ENCODE measurements around the gene MKLN1.
"Not testable (repeated sequence)": the region's sequence is repeated elsewhere in the genome, so short reads cannot be mapped to it uniquely, and the experiment has no call there.

Gene MKLN1

DNA sequence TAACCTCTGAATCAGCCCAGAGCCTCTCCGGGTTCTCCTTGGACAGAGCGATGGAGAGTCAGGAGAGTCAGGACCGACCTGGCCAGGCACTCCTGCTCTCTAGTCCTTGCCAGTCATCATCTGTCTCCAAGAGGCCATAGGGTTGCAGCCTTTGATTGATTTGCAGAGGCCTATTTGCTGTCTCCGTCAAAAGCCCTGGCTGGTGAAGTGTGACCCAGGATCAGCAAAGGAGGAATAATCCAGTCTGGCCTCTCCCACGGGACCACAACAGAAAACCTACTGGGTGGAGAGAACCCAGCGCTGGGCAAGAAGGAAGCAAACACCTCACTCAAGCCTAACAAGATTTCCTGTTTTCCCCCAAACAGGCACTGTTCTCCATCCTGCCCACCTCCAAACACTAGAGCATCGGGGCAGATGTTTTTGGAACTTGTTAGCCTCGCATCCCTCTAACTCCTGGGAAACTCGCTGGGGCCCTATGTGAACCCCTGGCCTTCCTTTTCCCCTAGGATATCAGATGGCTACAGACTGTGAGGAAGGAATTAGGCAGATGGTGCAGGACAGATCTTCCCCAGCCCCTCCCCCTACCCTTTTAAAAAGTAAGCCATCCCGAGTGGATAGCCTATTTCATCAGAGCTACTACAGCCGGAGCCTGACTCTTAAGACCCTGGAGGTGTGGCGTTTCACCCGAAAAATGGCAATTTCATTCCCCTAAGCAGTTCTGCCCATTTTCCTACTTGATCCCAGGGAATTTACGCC, 174.4 kb downstream of the MKLN1 start:
- DNase-seq (ENCODE audit: low spot score), result no peak

- DNase-seq (ENCODE audit: low spot score), result no peak
Measured at GRCh38 chr7:131502810-131503508, 175.3 kb downstream of the MKLN1 start.

GRCh38 chr7:131503639-131504038, 176.0 kb downstream of the MKLN1 start:
- no peak for DNase-seq (ENCODE audit: low spot score)

DNA sequence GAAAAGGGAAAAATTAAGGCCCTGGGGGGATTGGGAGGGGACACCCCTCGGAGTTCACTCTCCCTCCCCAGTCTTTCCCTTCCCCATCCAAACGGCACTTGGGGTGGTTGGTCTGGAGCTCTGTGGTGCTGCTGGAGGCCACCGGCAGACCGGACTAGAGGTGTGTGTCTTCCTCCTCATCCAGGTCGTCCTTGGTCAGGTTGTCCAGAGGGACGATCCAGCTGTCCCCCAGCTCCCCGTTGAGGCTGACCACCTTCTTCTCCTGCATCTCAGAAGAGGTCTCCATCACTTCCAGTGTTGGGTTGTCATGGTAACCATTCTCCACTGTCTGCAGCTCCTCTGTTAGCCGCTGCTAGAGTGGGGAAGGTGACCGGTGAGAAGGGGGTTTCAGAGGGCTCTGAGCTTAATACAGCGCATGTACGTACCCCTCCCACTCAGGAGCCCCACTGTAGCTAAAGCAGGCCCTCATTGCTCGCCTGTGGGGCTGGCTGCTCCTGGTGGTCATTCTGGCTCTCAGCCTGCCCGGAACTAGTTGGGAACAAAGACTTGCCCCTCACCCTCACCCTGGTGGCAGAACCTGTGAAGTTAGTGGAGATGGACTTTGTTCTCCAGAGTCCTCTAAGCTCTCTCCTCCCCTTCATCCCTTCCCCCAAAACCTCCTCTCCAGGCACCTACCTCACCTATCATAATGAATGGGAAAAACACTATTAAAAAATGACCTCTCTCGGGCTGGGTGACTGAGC, 176.7 kb downstream of the MKLN1 start:
- DNase-seq (ENCODE audit: low spot score), result no peak

- not testable (repeated sequence) for DNase-seq (ENCODE audit: low spot score)
Measured at GRCh38 chr7:131505037-131505620, 177.5 kb downstream of the MKLN1 start.

DNA sequence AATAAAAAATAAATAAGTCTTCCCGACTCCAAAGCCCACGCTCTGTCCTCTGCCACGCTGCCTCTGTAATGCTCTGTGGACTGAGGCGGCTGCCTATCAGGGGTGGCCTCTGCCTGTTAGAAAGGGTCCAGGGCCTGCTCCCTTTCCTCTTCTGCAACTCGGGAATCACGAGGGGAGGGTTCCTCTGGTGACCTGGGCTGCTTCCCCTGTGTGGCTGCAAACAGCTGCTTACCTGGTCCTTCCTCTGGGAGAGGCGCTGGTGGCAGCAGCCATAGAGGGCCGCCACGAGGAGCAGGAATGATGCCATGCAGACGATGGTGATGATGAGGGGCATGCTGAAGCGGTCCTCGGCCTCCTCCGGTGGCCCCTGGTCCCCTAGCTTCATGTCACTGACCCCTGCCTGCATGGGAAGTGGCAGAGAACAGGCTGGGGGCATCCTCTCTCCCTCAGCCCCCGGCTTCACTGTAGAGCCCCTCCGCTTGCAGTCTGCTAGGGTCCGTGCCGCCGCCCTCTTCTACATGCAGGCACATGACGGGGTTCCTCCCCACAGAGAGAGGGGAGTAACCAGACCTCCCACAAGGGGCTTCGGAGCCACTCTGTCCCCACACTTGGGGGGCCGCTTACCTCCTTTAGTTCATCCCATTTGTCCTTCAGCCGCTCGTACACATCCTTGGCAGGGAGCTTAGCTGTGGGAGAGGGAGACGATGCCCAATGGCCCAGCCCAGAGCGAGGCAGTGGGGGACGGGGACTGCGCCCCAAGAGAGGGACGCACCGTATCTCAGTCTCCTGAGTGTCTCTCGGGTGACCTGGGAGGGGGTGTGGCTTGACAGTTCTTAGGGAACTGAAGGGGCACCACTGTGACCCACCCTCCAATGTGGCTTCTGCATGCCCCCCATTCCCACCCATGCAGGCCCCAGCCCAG, 178.2 kb downstream of the MKLN1 start:
- no peak for DNase-seq (ENCODE audit: low spot score)

- DNase-seq (ENCODE audit: low spot score), result no peak
Measured at GRCh38 chr7:131506597-131506996, 178.9 kb downstream of the MKLN1 start.

- peak; percentile 81 for DNase-seq (ENCODE audit: low spot score)
Measured at GRCh38 chr7:131507592-131508331, 180.1 kb downstream of the MKLN1 start.

DNA sequence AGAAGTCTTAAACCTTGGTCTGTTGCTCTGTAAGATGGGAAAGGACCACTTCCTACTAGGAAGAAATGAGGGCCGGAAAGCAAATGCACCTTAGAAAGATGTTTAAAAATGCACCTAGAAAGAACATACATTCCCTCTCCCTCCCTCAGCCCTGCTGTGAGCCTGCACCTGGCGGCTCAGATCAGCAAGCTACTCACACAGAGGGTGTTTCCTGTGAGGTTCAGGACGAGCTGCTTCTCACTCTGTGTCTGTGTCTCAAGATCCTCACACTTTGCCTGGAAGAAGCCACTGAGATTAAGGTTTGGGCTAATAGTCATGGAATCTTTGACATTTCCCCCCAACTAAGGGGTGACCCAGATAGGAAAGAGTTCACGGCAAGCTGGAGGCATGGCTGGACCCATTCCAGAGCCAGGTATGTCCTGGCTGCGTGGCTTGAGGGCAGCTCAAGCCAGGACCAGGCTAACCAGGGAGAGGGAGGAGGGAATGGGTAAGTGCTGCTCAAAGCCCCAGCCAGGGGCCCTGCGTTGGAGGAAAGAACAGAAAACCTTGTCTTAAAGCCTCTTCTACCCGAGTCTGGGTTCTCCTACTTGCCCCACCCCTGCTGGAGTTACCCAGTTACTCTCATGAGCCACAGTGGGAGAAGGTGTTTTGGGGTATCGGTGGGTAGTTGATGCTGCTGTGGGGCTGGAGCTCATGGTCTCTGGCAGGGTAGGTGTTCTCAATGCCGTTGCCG, 181.2 kb downstream of the MKLN1 start:
- no peak for DNase-seq (ENCODE audit: low spot score)

- DNase-seq (ENCODE audit: low spot score), result no peak
Measured at GRCh38 chr7:131509781-131510180, 182.1 kb downstream of the MKLN1 start.

DNA sequence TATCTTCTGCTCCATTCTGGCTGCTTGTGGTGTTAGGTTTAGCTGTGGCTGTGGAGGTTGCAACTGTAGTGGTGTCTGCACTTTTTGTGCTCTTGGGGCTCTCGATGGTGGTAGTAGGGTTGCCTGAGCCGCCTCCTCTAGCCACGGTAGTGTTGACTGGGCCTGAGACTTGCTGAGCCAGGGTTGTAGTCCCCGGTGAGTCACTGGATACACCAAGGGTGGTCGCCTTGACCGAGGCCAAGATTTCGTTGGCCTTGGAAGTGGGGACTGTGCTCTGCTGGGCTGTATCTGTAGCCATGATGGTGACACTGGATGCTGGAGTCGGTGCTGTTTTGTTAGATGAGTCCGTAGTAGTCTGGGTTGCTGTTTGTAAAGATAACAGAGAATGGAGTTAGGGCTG, 183.4 kb downstream of the MKLN1 start:
- DNase-seq (ENCODE audit: low spot score), result no peak

DNA sequence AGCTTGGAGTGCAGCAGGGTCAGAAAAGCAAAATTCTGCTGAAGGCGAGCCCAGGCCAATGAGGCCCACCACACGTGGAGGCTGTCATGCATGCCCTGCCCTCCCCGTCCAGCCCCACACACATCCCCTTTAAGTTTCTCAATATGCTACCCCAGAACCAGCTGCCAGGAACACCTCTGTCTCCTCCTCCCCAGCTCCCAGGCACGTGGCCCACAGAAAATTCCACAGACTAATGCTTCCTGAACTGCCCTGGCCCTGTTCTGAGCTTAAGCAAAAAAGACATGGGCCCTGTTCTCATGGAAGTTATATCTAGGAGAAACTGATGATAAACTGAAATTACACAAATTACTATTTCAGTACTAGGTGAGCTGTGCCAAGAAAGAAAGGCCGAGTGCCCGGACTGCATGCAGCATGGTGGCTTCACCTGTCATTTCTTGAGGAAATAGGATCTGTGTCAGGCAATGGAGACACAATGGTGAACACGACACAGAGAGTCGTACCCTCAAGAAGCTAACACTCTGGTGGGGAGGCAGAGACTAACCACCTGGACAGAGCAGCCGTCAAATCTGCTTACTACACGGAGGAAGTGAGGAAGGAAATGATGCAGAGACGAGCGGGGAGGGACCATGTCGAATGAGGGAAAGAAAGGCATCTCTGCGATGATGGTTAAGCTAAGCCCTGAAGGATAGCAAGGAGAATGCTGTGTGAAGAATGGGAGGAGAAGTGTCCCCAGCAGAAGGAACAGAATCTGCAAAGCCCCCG, 184.3 kb downstream of the MKLN1 start:
- DNase-seq (ENCODE audit: low spot score), result no peak

DNA sequence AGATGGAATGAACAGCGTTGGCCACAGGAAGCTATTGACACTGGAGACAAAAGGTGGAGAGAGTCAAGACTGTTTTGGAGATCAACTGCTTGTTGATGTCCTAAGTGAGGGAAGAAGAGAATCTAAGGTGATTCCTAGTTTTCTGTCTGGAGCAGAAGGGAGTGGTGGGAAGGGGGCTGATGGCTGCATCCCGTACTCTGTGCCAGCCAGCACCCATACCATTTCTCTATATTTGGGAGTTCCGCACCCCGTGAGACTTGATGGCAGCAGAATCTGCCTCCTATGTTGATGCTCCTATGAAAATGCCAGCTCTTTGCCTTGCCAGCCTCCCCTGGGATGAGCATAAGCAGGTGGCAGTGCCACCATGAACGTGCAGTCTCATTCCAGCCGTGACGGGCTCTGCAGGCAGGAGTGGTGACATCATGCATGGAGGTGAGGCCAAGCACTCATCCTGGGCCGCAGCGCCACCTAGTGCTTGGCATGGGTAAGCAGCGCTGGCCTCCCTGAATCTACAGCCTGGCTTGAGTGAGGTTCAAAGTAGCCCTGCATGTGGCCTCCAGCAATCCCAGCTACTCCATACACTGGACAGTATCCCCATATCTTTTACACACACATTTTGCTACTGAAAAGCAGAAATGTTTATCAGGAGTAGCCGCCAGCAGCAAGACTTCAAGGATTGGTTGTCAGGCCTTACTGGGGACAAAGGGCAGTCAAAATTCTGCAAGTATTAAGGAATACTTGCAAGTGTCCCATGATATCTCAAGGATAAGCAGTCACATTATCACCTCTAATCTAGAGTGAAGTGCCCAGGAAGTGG, 185.8 kb downstream of the MKLN1 start:
- DNase-seq (ENCODE audit: low spot score), result peak; percentile 93

DNA sequence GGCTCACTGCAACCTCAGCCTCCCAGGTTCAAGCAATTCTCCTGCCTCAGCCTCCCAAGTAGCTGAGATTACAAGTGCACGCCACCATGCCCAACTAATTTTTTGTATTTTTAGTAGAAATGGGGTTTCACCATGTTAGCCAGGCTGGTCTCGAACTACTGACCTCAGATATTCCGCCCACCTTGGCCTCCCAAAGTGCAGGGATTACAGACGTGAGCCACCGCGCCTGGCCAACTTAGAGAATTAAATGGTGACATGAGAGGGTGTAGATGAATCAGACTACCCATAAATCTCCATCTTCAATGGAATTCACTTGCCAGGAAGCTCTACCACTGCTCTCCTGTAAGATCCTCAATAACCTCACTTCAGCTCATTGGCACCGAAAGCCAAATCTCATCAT, 187.8 kb downstream of the MKLN1 start:
- not testable (repeated sequence) for DNase-seq (ENCODE audit: low spot score)

DNA sequence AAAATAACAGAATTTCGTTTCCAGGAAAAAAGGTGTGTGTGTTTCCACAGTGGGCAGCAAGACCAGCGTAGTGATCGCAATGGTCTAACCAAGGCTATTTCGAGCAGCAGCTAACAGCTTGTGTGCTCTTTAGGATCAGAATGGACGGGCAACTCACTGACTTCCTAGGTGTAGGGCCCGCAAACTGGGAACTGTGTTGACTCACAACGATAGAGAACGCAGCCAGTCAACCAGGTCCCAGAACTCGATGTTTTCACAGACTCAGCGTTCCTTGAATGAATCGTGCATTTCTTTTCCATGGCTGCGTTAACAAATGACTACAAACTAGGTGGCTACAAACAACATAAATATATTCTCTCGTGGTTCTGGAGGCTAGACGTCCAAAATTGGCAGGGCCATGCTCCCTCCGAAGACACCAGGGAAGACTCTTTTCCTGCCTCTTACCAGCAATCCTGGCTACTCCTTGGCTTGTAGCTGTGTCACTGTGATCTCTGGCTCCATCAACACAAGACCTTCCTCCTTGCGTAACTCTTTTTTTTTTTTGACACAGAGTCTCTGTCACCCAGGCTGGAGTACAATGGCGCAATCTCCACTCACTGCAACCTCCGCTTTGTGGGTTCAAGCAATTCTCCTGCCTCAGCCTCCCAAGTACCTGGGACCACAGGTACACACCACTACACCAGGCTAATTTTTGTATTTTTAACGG, 189.7 kb downstream of the MKLN1 start:
- no peak for DNase-seq (ENCODE audit: low spot score)

- DNase-seq (ENCODE audit: low spot score), result no peak
Measured at GRCh38 chr7:131518626-131519025, 190.9 kb downstream of the MKLN1 start.

DNA sequence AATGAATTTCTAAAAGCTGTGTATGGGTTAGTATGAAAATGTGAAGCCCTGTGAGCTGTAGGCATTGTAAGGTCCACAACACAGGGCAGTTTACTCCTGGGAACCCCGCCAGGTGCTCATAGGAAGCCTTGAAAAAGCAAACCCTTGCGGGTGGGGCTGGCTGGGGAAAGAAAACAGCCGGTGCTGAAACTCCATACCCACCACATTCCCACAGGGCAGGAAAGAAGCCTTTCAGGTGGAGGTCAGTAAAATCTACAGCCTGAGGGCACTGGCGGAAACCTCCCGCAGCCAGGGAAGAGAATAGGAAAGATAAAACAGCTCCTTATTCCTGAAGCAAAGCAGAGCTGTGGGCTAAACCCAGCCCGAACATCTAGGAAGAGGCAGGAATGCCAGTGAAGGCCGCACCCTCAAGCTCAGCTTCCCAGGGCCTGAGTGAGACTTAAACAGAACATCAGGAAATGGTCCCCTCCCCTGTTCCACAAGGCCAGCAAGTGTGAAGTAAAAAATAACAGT, 194.0 kb downstream of the MKLN1 start:
- no peak for DNase-seq (ENCODE audit: low spot score)
